PFSK-1 (cell line): ENCODE results near the gene FAM120B.

Experiments used
- FOXP2 ChIP-seq: optimal IDR thresholded peaks from 2 replicates; pipeline ENCODE3; 2011; ENCODE audit warnings: borderline replicate concordance, control low read depth, inconsistent platforms; ENCODE audit not compliant: insufficient read depth; ENCODE audit errors: extremely low read length, extremely low read depth
- POLR2AphosphoS5 ChIP-seq: IDR thresholded peaks from 2 replicates; pipeline ENCODE4 v1.6.1; 2012; ENCODE audit warnings: low read depth, mild to moderate bottlenecking, control low read depth, low read length, moderate library complexity
- REST ChIP-seq, 2 experiments: IDR thresholded peaks; 2 replicates each; pipeline versions ENCODE4 v1.6.1 to v1.8.0; 2011 to 2012; ENCODE audit warnings: low read depth in 2 of 2, low read length in 2 of 2, control low read depth in 1 of 2, inconsistent platforms in 1 of 2, mild to moderate bottlenecking in 1 of 2, moderate library complexity in 1 of 2; ENCODE audit not compliant: insufficient read depth in 1 of 2
- SIN3A ChIP-seq: IDR thresholded peaks from 2 replicates; pipeline ENCODE4 v1.6.1; 2012; ENCODE audit warnings: mild to moderate bottlenecking, low read length, moderate library complexity, borderline replicate concordance; ENCODE audit not compliant: insufficient read depth
- TAF1 ChIP-seq: IDR thresholded peaks from 2 replicates; pipeline ENCODE4 v1.6.1; 2012; ENCODE audit warnings: low read length, control low read depth, borderline replicate concordance; ENCODE audit not compliant: insufficient read depth

FAM120B gene

DNA sequence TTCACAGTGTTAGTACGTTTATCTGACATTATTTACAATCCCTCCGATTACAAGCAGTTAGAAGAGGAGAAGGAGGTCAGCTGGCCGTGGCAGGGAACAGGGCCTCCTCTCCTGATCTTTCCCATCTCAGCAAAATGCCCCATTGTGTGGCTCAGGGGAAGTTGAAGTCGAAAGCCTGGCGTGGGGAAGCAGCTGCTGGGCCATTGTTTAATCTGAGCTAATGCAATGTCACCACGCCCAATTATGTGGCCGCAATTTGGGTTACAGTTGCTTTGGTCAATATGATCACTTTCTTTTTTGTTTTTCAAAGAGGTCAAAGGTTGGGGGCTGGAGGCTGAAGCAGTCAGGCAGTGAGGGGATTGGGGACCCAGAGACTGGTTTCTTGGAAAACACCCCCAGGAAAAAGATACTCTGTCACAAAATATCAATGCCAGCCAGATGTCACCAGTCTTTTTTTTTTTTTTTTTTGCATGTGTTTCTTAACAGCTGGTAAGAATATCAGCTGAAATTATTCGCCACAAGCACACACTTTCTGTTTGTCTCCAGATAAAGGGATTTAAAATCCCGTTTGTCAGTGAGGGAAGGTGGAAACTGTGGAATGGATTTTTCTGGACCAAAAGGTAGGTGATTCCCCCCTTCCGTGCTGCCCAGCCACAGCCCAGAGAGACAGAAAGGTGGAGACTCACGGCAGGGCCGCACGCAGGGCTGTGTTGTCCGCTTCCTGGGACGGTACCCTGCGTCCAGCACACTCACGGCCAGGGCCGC lies 40.3 kb upstream of the FAM120B start:
- no peak for TF ChIP-seq FOXP2
- TF ChIP-seq POLR2AphosphoS5 = no peak

DNA sequence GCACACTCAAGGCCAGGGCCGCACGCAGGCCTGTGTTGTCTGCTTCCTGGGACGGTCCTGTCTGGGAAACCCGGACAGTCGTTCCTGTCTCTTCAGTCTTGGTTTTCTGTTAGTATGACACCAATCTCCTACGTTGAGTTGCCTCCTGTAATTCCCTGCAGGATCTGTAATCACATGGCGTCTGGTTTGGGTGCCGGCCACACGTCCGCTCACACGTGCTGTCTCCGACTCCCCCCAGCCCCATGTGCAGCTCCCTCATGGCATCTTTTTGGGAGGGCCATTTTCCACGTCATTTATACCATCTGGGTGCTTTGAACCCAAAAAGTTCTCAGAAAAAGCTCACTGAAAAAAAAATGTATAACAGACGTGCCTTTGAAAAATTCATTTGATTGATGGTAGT lies 38.9 kb upstream of the FAM120B start:
- no peak for TF ChIP-seq POLR2AphosphoS5
- no peak for TF ChIP-seq SIN3A
- TF ChIP-seq REST (IDR thresholded peaks at IDR 0.05; ENCODE audit: insufficient read depth in 1 of 2, low read depth in 2 of 2, low read length in 2 of 2) = no peak
- TF ChIP-seq FOXP2 = no peak
- no peak for TF ChIP-seq TAF1

GRCh38 chr6:170268216-170269129 lies 38.1 kb upstream of the FAM120B start:
- TF ChIP-seq SIN3A (no peak), TAF1 (no peak)

DNA sequence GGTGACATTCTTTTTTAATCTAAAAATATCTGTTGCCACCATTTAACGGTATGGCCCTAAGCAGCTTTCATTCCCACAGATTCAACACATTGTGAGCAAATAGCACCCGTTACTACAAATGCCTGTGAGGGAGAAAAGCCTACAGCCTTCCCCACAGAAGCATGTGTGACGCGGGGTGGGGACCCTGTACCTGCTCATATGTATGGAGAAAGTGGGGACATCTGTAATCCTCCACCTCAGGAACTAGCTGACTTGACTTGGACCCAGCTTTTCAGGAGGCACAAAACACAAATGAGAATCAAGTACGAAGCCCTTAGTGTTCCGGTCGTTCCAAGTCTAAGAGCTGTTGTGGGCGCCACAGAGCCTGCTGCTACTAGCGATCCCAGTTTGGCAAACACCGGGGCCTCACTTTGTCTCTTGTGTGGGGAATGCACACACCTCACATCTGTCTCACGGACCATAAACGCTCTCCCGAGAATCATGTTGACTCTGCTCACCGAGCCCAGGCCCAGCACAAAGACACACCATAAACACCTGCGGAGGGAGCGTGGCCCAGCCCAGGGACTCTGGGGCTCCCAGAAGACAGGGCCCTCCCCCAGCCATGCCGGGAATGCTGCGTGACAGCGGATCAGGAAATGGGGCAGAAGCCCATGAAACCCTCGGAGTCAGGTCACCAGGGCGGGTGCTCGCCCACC lies 37.3 kb upstream of the FAM120B start:
- TF ChIP-seq POLR2AphosphoS5 (no peak), TAF1 (no peak), SIN3A (no peak), FOXP2 (no peak), REST (IDR thresholded peaks at IDR 0.05; ENCODE audit: insufficient read depth in 1 of 2, low read depth in 2 of 2, low read length in 2 of 2) (no peak)

DNA sequence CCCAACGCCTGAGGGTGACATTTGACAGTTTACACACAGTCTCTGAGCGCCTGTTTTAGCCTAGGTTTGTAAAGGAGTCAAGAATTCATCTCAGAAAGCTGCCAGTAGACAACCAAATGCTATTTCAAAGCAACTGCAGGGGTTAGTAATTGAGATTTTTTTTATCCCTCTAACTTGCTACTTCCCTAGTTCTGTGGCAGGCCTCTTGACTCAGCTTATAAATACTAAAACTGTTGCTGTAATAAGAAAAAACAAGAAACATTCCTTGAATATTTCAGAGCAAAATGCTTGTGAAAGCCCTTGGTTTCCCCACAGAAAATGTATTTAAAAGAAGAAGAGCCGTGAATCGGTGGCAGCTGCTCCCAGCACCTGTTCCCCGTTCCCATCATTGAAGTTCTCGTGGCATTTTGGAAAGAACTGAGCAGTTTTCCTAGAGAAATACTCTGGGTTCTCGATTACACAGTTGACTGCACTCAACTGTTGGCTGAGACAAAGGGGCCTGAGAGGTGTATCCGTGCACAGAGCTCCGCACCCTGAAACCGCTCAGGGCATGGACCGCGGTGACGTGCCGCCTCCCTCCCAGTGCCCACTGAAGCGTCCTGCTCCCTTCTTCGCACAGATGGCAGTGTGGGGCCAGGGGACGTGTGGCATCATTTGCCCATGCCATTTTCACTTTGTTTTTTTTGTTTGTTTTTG lies 36.6 kb upstream of the FAM120B start:
- TF ChIP-seq SIN3A (no peak), FOXP2 (no peak), POLR2AphosphoS5 (no peak), REST (IDR thresholded peaks at IDR 0.05; ENCODE audit: insufficient read depth in 1 of 2, low read depth in 2 of 2, low read length in 2 of 2) (no peak), TAF1 (no peak)
